Colonic mucosa (tissue), 4 donors: ENCODE measurements around the gene CADPS2. TPM values are rescaled to one million over a fixed set of nuclear protein-coding genes. Genes with fewer than 3 reads are reported as not detected.

Experiments used
- DNase-seq: peaks from one replicate; pipeline ENCODE4 v3.0.0-alpha.2; 2020
- H3K27ac ChIP-seq: fragments of 200-600 bp; one replicate; pipeline ENCODE4 v1.8.0; 2021
- H3K27me3 ChIP-seq: fragments of 200-600 bp; one replicate; pipeline ENCODE4 v1.8.0; 2021
- H3K36me3 ChIP-seq: fragments of 200-600 bp; one replicate; pipeline ENCODE4 v1.8.0; 2021
- H3K4me1 ChIP-seq: fragments of 200-600 bp; one replicate; pipeline ENCODE4 v1.8.0; 2021; ENCODE audit warnings: mild to moderate bottlenecking
- H3K4me3 ChIP-seq: fragments of 200-600 bp; one replicate; pipeline ENCODE4 v1.8.0; 2021
- H3K9ac ChIP-seq, 2 donors: one replicate each; pipeline ENCODE4 v1.7.0; 2013; ENCODE audit warnings: control low read depth in 2 of 2, low read depth in 2 of 2, low read length in 2 of 2
- H3K9me3 ChIP-seq: fragments of 200-600 bp; one replicate; pipeline ENCODE4 v1.8.0; 2021
- intact Hi-C: fragments of 100-400 bp; cut with DNase I; formaldehyde crosslinking; loops from one replicate; pipeline ENCODE4 v1.14.1; 2022
- total RNA-seq, 2 donors: library from RNA; stranded (reverse); fragmentation: NEBNext Ultra II Directional in 1 of 2; extraction: Animal tissue kit (Norgen Biotek cat#: 25700) in 1 of 2; gene quantifications; one replicate each; pipeline ENCODE4 v1.2.1, GENCODE V29; 2021
- TF ChIP-seq, protein P1 (sequence below): fragments of 200-600 bp; IDR thresholded peaks from one replicate; pipeline ENCODE4 v1.8.0; 2022; ENCODE audit warnings: antibody characterized with exemption, mild to moderate bottlenecking
- donor health status: healthy.
- donor health status: DM: no; HTN: no; CAD: no.
- donor health status: DM: no; HTN: no; CAD: no.

CADPS2 gene
- 10 to 100 TPM; 13.6 to 15.2 TPM for total RNA-seq

- Histone ChIP-seq H3K9ac (peak within 1 kb of the TSS; percentile 86 to 87), H3K27ac (peak within 1 kb of the TSS; percentile 90), H3K9me3 (no peaks in the 10 kb centered on the region), H3K36me3 (no peaks in the 10 kb centered on the region), H3K4me3 (peak within 1 kb of the TSS; percentile 94), H3K27me3 (no peaks in the 10 kb centered on the region), H3K4me1 (no peaks in the 10 kb centered on the region)
- intact Hi-C loops = no loop called here
- DNase-seq = peak; percentile 85
- TF ChIP-seq, protein P1, sequence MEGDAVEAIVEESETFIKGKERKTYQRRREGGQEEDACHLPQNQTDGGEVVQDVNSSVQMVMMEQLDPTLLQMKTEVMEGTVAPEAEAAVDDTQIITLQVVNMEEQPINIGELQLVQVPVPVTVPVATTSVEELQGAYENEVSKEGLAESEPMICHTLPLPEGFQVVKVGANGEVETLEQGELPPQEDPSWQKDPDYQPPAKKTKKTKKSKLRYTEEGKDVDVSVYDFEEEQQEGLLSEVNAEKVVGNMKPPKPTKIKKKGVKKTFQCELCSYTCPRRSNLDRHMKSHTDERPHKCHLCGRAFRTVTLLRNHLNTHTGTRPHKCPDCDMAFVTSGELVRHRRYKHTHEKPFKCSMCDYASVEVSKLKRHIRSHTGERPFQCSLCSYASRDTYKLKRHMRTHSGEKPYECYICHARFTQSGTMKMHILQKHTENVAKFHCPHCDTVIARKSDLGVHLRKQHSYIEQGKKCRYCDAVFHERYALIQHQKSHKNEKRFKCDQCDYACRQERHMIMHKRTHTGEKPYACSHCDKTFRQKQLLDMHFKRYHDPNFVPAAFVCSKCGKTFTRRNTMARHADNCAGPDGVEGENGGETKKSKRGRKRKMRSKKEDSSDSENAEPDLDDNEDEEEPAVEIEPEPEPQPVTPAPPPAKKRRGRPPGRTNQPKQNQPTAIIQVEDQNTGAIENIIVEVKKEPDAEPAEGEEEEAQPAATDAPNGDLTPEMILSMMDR = no peak
Observed at GRCh38 chr7:122886357-122887081, at the start of gene CADPS2. Gene CADPS2 (minus strand): TSS chr7:122886460. CDS start chr7:122886337, 123 bp downstream.

GRCh38 chr7:122935620-122936019 is 49.4 kb upstream of the CADPS2 start:
- intact Hi-C loops = no loop called here

GRCh38 chr7:122919643-122920181 is 33.5 kb upstream of the CADPS2 start:
- TF ChIP-seq, protein P1 = no peak
- Histone ChIP-seq H3K9ac (no peak overlapping the region), H3K36me3 (no peaks in the 10 kb centered on the region), H3K27ac (no peak overlapping the region), H3K4me1 (no peaks in the 10 kb centered on the region), H3K4me3 (no peak overlapping the region), H3K27me3 (no peaks in the 10 kb centered on the region), H3K9me3 (no peaks in the 10 kb centered on the region)
- intact Hi-C loops = no loop called here
- DNase-seq = no peak

More at GRCh38 chr7:122935620-122936019, 49.4 kb upstream of the CADPS2 start:
- Histone ChIP-seq H3K9ac (no peak overlapping the region), H3K9me3 (no peaks in the 10 kb centered on the region), H3K4me3 (no peak overlapping the region), H3K27ac (no peak overlapping the region), H3K36me3 (no peaks in the 10 kb centered on the region), H3K4me1 (no peaks in the 10 kb centered on the region), H3K27me3 (no peaks in the 10 kb centered on the region)
- TF ChIP-seq, protein P1 = no peak
- DNase-seq = no peak

- TF ChIP-seq, protein P1 = no peak
- DNase-seq = no peak
- Histone ChIP-seq H3K4me3 (no peak overlapping the region), H3K27me3 (no peaks in the 10 kb centered on the region), H3K36me3 (no peaks in the 10 kb centered on the region), H3K9me3 (no peaks in the 10 kb centered on the region), H3K27ac (no peak overlapping the region), H3K4me1 (no peaks in the 10 kb centered on the region), H3K9ac (no peak overlapping the region)
- intact Hi-C loops = no loop called here
Observed at GRCh38 chr7:122914812-122915211, 28.6 kb upstream of the CADPS2 start.

DNA sequence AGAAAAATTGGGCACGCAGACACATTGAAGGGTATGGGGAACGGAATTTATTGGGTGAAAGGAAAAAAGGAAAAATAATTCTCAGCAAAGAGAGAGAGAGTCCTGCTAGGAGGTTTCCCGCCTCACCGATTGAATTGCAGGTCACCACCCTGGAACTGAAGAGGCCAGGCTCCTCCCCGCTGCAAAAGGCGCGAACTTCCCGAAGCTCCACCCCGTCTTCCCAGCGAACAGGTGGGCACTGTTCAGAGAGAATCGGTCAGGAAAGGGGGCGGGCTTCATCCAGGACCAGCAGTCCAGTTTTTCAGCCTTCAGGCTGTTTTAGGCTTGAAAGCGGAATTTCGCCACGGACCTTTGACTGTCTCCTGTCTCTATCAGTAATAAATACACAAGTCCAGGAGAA is 27.3 kb upstream of the CADPS2 start:
- Histone ChIP-seq H3K4me3 (no peak overlapping the region), H3K36me3 (no peaks in the 10 kb centered on the region), H3K27me3 (no peaks in the 10 kb centered on the region), H3K9me3 (no peaks in the 10 kb centered on the region), H3K4me1 (no peaks in the 10 kb centered on the region), H3K27ac (no peak overlapping the region), H3K9ac (no peak overlapping the region)
- DNase-seq = no peak
- TF ChIP-seq, protein P1 = no peak
- intact Hi-C loops = no loop called here
